Dermis microvascular lymphatic vessel endothelial cell (primary cell): ENCODE measurements around the gene FGF18. TPM values are rescaled to one million over a fixed set of nuclear protein-coding genes. Genes with fewer than 3 reads are reported as not detected.
"Not testable (repeated sequence)": the region's sequence is repeated elsewhere in the genome, so short reads cannot be mapped to it uniquely, and the experiment has no call there.

ENCODE experiments used
- DNase-seq, 2 donors: peaks; one replicate each; pipeline versions ENCODE4 v3.0.0 to v3.0.0-alpha.2; 2010; ENCODE audit warnings: low read depth in 2 of 2
- total RNA-seq: library from RNA; depleted of rRNA; stranded (reverse); fragments of >200 nt; gene quantifications from 2 replicates; pipeline ENCODE4 v1.2.1, GENCODE V29; 2014

The FGF18 gene
- total RNA-seq, 1 donor from 2014 or later = not detected

DNA sequence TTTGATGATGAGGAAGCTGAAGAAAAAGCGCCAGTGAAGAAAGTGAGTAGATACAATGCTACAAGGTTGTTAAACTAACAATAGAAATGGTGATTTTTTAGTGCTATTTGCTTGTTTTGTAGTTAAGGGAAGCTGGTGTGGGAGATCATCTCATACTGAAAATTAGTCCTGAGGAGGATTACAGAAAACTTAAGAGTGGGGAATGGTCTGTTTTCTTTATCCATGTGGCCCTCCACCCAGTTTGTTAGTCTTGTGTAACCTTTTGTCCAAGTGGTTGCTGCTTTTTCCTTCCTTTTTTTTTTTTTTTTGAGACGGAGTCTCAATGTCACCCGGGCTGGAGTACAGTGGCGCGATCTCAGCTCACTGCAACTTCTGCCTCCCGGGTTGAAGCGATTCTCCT is 19.3 kb upstream of the FGF18 start:
- DNase-seq = no peak

GRCh38 chr5:171401167-171401947 is 18.1 kb upstream of the FGF18 start:
- DNase-seq = no peak

DNA sequence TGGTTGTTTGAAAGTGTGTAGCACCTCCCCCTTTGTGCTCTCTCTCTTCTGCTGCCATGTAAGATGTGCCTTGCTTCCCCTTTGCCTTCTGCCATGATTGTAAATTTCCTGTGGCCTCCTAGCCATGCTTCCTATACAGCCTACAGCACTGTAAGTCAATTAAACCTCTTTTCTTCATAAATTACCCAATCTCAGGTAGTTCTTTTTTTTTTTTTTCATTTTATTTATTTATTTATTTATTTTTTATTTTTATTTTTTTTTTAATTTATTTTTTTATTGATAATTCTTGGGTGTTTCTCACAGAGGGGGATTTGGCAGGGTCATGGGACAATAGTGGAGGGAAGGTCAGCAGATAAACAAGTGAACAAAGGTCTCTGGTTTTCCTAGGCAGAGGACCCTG is 16.7 kb upstream of the FGF18 start:
- DNase-seq = not testable (repeated sequence)

DNA sequence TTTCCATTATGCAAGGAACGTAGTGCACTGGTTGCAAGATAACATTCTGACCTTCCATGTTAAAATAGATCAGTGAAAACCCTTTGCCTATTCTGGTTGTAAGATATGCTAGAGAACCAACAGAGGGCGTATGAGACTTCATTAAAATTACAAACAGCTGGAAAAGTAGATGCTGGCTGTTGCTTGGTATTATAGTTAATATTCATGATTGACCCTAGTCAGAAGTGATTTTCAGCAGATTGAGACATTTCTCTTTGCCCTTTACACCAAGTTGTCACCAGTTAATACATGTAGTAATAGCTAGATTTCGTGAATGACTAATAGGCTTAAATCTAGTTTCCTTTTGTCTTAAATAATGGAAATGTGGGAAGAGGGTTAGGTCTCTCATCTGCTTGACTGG is 13.8 kb upstream of the FGF18 start:
- peak in 1 of 2 donors; percentile 30 for DNase-seq

GRCh38 chr5:171407234-171407633 is 12.2 kb upstream of the FGF18 start:
- DNase-seq = no peak

DNA sequence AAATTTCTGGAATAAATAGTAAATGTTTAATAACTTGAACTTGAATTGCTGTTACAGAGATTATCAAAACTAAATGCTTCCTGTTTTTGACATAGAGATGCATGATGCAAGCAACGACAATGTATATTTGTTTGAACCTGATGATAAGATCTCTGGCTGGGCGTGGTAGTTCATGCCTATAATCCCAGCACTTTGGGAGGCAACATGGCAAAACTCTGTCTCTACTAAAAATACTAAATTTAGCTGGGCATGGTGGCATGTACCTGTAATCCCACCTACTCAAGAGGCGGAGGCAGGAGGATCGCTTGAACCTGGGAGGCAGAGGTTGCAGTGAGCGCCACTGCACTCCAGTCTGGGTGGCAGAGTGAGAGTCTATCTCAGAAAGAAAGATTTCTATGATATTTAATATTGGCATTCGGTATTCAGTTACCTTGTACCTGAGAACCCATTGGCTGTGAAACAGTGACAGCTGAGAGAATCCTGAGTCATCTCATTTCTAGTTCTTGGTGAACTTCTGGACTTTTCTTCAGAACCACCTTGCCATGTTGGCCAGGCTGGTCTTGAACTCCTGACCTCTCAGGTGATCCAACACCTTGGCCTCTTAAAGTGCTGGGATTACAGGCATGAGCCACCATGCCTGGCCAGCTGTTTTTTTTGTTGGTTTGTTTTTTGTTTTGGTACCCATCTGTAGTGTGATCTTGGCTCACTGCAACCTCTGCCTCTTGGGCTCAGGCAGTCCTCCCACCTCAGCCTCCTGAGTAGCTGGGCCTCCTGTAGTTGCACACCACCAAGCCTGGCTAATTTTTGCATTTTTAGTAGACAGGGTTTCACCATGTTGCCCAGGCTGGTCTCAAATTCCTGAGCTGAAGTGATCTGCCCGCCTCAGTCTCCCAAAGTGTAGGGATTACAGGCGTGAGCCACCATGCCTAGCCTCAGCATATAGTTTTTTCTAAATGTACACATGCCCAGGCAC is 10.0 kb upstream of the FGF18 start:
- DNase-seq = no peak

DNA sequence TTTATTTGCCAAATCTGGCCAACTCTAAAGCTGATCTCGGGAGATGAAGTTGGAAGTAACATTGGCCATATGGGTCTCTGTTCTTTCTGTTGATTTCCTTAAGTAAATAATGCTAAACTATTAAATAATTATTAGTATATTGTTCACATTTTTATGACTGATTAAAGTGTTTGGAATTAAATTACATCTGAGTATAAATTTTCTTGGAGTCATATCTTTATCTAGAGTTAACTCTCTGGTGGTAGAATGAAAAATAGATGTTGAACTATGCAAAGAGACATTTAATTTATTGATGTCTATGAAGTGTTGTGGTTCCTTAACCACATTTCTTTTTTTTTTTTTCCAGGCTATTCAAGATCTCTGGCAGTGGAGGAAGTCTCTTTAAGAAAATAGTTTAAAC is 9.3 kb upstream of the FGF18 start:
- DNase-seq = no peak

- no peak for DNase-seq
Measured at GRCh38 chr5:171412186-171412585, 7.3 kb upstream of the FGF18 start.

DNA sequence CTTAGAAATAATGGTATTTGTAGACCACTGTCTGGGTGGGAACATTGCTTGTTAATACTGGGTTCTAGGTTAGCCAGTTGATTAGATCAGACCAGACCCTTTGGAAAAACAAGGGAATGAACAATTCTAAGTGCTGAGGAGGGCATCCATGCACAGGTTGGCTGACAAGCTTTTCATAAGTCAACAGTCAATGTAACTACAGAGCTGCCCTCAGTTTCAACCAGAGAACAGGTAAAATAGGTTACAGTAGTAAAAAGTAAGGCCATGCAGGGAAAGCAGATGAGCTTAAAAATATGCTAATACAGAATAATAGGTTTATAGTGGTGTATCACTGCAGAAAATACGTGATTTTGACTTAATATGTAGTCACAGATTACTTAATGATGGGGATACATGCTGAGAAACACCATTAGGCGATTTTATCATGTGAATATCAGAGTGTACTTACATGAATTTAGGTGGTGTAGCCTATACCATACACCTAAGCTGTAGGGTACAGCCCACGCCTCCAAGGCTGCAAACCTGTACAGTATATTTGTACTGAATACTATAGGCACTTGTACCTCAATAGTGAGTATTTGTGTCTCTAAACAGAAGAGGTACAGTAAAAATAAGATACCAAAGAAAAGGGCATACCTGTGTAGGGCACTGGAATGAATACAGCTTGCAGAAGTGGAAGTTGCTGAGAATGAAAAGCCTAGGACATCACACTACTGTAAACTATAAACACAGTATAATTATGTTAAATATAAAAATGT is 6.1 kb upstream of the FGF18 start:
- no peak for DNase-seq

- not testable (repeated sequence) for DNase-seq
Measured at GRCh38 chr5:171413993-171414392, 5.5 kb upstream of the FGF18 start.

DNA sequence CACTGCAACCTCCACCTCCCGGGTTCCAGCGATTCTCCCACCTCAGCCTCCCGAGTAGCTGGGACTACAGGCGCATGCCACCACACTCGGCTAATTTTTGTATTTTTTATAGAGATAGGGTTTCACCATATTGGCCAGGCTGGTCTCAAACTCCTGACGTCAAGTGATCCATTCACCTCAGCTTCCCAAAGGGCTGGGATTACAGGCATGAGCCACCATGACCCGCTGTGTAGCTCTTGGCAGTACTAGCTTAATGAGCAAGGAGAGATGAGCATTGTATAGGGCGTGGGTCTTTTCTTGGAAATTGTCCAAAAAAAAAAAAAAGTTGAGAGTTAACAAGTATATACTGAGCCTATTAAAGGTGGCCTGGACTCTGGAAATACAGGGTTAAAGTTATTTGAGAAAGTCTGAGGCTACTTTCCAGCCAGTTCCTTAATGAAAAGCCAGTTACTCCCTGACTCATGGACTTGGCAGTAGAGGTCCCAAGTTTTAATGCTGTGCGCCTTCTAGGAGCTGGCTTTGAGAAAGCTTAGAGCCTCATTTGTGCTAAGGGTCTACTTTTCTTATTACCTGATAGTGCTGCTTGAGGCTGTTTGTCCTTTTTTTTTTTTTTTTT is 4.2 kb upstream of the FGF18 start:
- no peak for DNase-seq

DNA sequence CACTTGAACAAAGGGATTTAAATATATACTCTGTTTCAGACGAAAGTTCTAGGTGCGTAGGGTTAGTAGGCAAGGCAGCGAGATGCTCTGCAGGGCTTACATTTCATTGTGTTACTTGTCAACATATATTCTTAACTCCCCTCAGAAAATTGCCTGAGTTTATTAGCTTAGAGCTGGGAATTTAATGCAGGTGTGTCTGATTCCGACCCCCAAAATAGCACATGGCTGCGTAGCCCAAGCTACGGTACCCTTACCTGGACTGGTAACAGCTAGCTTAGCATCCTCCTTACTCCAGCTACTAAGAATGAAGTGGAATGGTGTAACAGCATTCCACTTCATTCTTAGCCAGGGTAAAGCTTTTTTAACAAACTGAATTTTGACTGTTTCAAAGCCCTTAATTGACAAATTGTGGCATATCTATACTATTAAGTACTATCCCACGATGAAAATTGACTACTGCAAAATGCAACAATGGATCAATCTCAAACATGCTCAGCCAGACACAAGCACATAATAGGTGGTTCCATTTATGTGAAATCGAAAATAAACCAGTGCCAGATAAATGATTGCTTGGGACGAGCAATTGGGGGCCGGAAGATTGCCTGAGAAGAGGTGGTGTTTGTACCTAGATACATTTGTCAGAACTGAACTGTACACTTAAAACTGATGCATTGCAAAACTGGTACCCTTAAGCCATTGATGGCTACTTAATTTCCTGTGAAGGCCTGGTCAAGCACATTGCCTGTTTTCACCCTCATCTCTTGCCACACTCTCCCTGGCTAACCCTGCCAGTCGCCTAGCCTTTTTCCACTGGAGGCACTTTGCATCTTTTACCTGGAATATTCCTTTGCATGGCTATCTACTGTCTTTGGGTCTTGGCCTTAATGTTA is 3.0 kb upstream of the FGF18 start:
- no peak for DNase-seq

DNA sequence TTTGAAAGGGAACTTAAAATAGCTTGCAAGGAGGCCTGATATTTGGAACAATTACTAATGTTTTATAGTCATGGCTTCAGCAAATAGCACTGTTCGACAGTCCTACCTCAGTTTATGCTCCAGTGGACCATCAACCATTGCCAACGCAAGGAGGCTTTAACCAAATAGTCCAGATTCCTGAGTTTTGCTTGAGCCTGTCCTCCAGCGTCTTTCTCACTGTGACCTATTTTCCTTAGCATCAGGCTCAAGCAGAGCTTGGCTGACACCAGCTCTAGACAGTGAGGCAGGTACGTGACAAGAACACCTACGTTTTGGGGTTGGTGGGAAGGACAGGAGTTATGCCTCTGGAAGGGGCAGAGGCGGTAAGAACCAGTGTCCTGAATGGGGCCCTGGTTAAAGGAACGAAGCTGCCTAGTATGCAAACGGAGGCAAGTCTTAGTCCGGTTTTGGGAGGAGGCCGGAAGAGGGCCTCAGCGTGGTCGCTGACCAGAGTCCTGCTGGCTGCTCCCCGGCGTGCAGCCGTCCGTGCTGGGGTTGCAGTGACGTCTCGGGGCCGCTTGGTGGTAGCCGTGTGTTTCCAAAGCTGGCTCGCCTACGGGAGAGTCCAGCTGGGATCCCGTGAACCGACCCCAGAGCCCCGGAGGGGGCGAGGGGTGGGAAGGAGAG is 998 bp upstream of the FGF18 start:
- peak; percentile 40 to 75 for DNase-seq

- peak in 1 of 2 donors; percentile 24 for DNase-seq
Measured at GRCh38 chr5:171419688-171420430, 412 bp downstream of the FGF18 start.

DNA sequence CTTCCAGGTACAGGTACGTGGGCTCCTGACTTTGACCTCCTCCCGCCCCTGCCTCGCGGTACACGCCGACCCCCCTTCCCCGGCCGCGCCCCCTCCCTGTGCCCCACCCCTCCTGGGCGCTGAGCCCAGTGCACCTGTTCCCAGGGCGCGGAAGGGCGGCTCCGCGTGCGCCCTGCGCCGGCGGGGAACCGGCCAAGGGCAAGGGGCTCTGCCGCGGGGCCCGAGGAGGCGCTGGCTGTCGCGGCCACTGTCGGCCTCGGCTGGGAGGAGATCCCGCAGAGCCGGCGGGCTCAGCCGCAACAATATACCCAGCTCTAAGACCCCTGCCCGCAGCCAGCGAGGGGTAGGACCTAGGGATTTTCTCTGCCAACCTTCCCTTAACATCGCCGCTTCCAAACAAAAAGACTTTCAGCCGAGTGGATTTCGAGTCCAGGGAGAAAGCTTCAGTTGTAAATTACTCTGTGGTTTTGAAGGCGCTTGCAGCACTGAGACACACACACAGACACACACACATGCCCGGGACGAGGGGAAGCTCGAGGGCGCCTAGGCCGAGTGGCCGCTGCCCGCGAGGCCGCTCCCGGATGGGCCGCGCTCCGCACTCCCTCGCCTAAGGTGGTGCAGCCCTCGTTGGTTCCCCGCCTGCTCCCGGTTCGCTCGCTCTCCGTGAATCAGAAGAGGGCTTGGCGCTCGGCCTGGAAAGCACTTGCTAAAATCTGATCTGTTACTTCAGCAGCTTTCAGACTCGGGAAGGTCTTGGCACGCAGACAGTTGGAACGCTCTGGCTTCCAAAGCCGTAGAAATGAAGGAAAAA is 1.2 kb downstream of the FGF18 start:
- peak in 1 of 2 donors; percentile 20 for DNase-seq

- no peak for DNase-seq
Measured at GRCh38 chr5:171421331-171422262, 2.1 kb downstream of the FGF18 start.

- no peak for DNase-seq
Measured at GRCh38 chr5:171422495-171422894, 3.0 kb downstream of the FGF18 start.
